HG03039 (cell line): ENCODE measurements around the gene PARD3.
"Not testable (repeated sequence)": the region's sequence is repeated elsewhere in the genome, so short reads cannot be mapped to it uniquely, and the experiment has no call there.

Experiments used
- ATAC-seq: cut with Tn5 transposase; IDR thresholded peaks from one replicate; pipeline ENCODE4 v1.9.1; 2021; ENCODE audit warnings: mild to moderate bottlenecking, moderate library complexity; ENCODE audit not compliant: unreplicated experiment

PARD3 gene

GRCh38 chr10:34800624-34801023 is 14.5 kb downstream of the PARD3 start:
- no peak for ATAC-seq

DNA sequence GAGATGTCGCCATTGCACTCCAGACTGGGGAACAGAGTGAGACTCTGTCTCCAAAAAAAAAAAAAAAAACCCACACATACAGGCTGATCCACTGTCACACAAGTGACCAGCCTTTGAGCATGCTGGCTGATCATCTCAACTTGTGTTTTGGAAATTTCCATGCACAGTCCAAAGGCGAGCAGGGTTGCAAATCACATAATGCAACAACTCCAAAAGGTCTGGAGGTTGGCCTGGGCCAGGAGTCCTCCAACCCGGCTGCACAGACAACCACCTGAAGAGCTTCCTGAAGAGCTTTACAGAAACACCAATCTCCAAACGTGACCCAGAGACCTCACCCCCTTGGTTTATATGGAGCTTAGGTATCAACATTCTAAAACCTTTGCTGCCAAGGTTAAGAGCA is 16.4 kb downstream of the PARD3 start:
- no peak for ATAC-seq

DNA sequence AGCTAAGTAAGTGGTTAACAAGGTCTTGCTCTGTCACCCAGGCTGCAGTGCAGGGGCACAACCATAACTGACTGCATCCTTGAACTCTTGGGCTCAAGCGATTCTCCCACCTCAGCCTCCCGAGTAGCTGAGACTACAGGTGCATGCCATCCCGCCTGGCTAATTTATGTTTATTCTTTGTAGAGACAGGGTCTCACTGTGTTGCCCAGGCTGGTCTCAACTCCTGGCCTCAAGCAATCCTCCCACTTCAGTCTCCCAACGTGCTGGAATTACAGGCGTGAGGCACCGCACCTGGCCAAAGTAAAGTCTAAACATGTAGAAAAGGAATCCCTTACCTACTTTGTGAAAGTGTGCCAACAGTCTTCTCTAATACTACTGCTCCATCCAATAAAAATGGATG is 17.9 kb downstream of the PARD3 start:
- no peak for ATAC-seq

DNA sequence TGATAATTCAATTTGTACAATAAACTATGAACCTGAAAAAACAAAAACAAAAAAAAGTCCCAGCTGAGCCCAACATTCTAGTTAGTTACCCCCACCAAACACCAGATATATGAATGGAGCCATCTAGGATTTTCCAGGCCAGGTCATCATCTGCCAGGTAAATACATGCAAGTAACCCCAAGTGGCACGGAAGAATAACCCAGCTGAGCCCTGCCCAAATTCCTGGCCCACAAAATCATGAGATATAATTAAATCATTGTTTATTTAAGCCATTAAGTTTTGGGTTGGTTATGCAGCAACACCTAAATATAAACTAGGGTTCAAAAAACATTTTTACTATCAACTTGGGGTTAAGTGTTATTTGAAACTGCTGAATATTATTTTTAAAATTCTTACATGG is 19.0 kb downstream of the PARD3 start:
- no peak for ATAC-seq

- ATAC-seq, result no peak
Measured at GRCh38 chr10:34795334-34795733, 19.8 kb downstream of the PARD3 start.

GRCh38 chr10:34794835-34795234 is 20.3 kb downstream of the PARD3 start:
- ATAC-seq, result no peak

GRCh38 chr10:34793581-34793980 is 21.5 kb downstream of the PARD3 start:
- ATAC-seq, result not testable (repeated sequence)

- no peak for ATAC-seq
Measured at GRCh38 chr10:34792881-34793280, 22.2 kb downstream of the PARD3 start.

DNA sequence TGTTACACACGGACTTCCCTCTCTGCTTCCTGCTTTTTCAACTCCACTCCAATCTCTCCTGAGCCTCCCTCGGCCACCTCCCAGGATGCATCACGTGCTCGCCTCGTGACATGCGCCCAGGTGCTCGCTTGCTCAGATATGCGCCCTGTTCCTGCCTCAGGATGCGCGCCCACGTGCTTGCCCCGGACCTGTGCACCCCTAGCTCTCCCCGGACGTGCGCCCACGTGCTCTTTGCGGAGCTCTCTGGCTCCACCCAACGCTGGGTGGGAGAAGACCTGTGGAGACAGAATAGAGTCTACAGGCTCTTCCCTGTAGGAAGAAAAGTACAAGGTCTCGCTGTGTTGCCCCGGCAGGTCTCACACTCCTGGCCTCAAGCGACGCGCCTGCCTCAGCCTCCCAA is 23.1 kb downstream of the PARD3 start:
- no peak for ATAC-seq

GRCh38 chr10:34791228-34791627 is 23.9 kb downstream of the PARD3 start:
- ATAC-seq, result no peak

- no peak for ATAC-seq
Measured at GRCh38 chr10:34789966-34790506, 25.1 kb downstream of the PARD3 start.

- no peak for ATAC-seq
Measured at GRCh38 chr10:34786464-34786863, 28.6 kb downstream of the PARD3 start.

DNA sequence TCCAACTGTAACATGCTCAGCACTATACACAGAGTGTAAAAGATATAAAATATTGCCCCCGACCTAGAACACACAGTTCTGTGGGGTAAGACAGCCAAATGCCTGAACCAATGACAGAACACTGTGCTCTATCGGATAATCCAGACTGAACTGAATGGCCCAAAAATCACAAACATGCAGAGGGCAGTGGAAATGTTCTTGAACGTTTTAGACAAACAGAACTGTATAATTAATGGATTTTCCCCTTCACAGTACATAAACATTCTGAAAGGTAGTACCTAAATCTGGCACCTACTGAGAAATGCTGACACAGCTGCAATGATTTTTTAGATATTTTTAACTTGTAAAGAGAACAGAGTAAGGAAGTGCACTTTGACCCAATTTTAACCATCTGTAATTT is 33.4 kb downstream of the PARD3 start:
- ATAC-seq, result no peak

DNA sequence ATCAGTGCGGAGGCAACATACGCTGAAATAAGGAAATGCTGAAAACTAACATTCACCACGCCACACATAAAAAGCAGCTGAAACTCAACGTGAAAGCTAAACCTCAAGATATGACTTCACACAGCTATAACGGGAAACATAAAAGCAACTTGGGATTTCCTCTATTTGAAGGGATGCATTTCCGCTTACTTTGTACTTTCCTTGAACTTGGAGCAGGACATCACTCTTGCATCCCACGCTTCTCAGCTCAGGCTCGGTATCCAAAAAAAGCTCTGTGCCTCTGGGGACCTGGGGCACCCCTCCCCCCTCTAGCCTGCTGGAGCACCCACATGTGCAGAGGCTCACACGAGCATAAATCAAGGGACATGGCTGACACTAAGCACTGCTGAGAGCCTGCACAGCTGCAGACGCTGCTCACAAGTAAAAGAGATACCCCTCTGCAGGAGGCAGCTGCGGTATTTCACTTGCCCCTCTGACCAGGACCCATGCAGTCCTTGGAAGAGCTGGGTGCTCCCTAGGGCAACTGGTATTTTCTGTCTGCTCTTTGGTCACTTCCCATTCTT is 34.2 kb downstream of the PARD3 start:
- peak; percentile 71 for ATAC-seq

- no peak for ATAC-seq
Measured at GRCh38 chr10:34778237-34778636, 36.9 kb downstream of the PARD3 start.

GRCh38 chr10:34776090-34776690 is 38.9 kb downstream of the PARD3 start:
- no peak for ATAC-seq

DNA sequence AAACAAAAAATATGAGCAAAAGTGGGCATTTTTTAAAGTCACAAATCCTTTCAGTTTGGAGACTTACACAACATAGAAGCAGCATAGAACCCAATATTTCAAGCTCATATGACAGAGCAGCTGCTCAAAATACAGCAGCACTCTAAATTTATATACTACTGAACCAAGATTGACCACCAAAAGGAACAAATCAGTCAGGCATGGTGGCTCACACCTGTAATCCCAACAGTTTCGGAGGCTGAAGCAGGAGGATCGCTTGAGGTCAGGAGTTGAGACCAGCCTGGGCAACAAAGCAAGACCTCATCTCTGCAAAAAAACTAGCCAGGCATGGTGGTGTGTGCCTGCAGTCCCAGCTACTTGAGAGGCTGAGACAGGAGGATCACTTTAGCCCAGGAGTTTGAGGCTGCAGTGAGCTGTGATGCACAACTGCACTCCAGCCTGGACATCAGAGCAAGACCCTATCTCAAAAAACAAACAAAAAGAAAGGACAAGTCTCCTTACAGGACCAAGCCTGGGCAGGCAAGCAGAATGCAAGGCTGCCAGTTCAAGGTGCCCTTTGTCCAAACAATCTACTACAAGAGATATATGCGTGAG is 40.0 kb downstream of the PARD3 start:
- no peak for ATAC-seq

- no peak for ATAC-seq
Measured at GRCh38 chr10:34773636-34774630, 41.2 kb downstream of the PARD3 start.

DNA sequence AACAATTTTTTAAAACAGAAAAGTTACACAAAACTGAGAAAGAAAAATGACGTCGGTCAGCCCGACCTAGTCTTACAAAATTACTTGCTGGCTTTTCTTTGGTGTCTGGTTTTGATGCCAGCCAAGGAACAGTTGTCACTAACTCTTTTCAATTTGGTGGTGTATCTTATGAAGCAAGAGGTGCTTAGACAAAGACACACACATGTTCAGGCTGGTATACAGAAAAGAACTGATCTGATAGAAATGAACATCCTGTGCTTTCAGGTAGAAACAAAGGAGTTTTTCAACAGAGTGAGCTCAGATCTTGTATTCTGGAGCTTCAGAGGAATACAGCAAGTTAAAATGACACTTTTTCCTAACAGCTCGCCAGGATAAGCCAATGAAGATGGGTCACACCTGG is 43.6 kb downstream of the PARD3 start:
- ATAC-seq, result no peak

- no peak for ATAC-seq
Measured at GRCh38 chr10:34771106-34771505, 44.0 kb downstream of the PARD3 start.

DNA sequence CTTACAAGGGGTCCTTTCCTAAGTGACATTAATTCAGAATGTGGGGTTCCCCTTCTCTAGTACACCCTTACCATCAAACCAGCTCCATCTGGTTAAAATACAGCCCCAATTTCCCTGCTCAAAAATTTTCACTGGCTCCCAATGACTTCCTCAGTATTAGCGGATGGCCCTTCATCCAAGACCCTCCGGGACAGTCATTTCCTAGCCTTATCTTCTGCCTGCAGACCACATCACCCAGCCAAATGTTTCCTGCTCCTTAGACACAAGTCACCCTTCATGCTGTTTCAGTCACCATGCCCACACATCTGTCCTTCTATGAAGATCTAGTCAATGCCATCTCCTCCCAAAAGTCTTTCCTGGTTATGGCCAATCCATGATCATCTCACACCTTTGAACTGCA is 45.2 kb downstream of the PARD3 start:
- no peak for ATAC-seq
